GM21423 (cell line): ENCODE results near the gene PTPN2.
"Not testable (repeated sequence)": the region's sequence is repeated elsewhere in the genome, so short reads cannot be mapped to it uniquely, and the experiment has no call there.

ENCODE experiments used
- ATAC-seq: cut with Tn5 transposase; IDR thresholded peaks from one replicate; pipeline ENCODE4 v1.9.1; 2021; ENCODE audit warnings: mild to moderate bottlenecking, moderate library complexity; ENCODE audit not compliant: unreplicated experiment

PTPN2 gene

DNA sequence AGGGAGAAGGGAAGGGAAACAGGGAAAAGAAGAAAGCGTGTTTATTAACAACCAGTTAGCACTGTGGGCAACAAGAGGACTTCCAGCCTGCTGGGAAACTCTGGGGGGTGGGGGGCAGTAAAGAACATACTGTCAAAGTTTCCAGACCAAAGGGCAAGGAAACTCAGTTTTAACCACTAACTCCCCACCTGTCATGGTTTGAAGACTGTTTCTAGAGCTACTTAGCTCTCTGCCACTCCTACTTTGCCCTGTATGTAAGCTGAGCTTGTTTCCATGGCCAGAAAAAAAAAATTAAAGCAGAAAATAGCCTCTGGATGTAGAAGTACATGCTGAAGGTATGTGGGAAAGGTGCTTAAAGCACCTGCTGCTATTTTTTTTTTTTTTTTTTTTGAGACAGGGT lies 11.0 kb upstream of the PTPN2 start:
- ATAC-seq, result no peak

DNA sequence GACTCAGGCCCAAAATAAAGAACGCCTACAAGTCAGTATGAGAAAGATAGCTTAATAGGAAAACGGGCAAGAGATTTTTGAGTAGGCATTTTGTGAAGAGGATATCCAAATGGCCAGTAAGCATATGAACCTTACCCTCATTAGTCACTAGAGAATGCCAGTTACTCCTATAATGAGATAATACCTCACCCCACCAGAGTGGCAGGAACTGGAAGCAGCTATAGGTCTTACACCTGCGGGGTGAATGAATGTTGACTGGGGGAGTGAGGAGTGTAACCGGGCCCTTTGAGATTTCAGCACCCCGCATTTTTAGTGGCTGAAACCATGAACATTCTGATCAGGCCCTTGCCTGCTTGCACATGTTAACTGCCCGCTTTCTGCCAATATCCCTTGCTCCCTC lies 7.5 kb upstream of the PTPN2 start:
- ATAC-seq, result no peak

DNA sequence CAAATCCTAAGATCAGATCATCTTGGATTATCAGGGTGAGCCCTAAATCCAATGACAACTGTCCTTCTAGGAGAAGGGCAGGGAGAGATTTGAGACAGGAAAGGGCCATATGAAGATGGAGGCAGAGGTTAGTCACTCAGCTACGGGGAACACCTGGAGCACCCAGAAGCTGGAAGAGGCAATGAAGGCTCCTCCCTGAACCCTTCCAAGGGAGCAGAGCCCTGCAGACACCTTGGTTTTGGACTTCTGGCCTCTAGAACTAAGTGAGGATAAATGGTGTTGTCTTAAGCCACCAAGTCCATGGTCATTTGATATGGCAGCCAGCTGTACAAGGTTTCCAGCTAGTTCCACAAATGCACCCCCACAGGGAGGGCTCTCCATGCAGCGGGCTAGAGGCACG lies 6.9 kb upstream of the PTPN2 start:
- ATAC-seq, result no peak

DNA sequence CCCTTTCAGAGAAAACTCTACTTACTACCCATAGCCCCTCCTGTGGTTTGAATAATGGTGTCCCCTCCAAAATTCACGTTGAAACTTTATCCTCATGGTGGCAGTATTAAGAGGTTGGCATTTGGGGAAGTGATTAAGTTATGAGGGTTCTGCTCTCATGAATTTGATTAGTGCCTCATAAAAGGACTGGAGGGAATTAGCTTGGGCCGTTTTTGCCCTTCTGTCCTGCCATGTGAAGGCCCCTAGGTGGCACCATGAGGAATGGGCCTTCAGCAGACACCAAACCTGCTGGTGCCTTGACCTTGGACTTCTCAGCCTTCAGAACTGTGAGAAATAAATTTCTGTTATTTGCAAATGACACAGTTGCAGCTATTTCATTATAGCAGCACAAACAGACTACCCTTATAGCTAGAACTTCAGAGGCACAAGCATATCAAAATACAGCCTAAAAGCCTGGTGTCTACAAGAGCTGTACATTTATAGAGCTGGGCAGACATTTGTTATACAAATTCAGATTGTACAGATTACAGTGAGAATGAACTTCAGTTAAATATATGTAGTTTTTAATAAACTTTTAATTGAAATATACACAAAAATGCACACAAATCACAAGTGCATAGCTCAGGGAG lies 2.6 kb upstream of the PTPN2 start:
- ATAC-seq, result no peak

DNA sequence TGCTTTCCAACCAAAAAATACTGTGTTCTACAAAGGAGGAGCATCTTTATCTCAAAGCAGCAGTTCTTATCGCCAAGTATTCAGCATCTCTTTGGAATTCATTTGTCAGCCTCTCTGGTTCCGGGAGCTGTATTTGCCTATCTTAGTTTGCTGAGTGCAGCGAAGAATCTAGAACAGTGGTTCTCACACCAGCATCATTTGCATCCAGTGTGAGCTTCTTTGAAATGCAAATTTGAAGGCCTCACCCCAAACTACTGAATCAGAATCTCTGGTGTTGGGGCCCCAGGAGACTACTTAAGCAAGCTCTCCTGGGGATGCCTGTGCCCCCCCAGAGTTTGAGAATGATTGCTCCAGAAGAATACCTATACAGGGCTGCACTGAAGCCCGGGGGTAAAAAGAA lies 1.5 kb upstream of the PTPN2 start:
- no peak for ATAC-seq

DNA sequence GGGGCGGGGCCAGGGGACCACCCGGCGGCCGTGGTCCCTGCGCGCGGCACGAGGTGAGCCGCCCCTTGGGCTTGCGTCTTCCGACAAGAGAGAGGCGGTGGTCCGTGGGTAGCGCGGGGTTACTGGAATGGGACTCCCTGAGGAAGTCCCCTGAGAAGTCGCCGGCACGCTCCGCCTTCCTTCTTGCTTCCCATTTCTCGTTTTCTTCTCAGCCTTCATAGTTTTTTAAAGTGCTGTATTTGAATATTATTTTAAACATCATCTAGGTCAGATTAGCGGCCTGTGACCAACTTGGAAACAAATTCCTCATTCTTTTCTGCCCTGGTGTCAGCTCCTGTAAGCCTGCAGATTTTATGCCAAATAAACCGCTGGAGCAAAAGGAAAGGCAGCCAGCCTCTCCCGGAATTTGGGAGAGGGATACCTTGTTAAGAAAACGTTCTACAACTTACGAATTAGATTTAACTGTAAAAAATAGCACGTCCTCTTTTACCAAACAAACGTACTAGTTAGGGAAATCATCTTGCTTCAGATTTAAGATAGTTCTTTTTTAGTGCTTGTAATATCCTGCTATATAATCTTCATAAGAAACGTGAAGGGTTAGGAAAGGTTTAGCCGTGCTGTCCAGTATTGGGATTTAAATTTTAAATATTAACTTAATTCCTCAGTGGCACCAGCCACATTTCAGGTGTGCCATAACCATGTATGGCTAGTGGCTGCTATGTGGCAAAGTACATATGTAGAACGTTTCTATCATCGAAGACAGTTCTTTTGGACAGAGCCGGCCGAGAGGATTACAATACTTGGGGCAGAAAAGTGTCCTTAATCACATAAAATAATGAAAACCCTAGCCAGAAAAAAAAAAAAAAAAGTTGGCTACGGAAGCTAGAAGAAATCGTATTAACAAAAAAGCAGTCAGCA lies 628 bp upstream of the PTPN2 start:
- no peak for ATAC-seq

DNA sequence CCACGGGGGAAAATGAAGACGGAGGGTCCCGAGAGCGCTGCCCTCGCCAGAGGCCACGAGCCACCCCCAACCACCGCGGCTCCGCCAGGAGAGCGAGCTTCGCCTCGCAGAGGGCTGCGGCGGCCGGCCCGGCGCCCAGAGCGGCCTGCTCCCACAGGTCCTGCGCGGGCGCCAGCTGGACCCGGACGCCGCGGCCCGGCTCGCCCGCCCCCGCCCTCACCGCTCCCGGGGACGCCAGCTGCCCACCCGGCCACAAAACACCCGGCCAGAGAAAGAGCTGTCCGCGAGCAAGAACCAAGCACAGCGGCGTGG lies 709 bp downstream of the PTPN2 start:
- peak; percentile 15 for ATAC-seq

DNA sequence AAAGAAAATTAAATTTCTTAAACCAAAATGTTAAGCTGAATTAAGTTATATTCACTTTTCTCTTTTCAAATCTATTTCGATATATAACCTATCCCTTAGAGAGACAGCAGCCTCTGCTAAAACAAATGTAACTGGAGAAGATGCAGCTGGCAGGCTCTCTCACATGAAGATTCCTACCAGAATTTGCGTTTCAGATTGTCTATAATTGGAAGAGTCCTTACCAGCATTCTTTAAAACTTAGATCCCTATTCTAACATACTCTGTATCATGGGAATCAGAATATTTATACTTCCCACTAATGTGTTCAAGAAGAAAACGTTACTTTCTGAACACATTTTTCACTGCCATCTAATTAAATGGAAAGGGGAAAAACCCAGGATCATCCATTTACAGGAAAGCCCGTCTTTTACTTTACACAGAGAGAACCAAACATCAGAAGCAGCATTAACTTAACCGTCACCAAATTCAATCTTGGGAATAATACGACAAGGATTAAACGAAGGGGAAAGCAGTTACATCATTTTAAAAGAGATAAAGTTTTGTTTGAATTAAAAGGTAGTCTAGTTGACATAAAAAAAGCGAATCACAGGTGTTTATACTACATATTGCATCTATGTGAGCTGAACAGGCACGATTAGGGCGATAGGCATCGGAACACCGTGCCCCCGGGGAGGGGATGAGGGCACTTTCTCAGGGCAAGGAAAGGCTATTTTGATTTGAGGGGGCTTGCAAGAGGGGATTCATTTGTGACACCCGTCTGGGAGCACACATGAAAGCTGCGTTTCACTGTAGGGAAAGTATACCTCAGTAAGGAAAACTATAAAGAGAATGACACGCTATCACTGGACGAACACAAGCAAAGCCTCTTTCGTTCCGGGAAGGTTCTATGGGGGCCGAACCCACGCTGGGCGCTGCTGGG lies 1.3 kb downstream of the PTPN2 start:
- ATAC-seq, result no peak

DNA sequence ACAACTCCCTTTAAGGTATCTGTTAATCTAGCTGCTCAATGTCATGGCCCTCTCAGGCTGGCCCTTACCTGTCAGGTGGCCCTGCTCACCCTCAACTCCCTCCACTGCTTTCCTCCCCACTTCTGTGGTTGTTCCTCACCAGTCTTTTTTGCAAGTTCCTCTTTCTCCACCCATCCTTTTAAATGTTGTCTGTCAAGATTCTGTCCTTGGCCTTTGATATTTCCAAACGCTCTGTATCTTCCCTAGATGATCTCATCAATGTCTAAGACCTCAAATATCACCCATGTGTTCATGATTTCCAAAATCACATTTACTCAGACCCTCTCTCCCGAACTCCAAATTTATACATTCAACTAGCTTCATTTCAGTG lies 3.5 kb downstream of the PTPN2 start:
- no peak for ATAC-seq

DNA sequence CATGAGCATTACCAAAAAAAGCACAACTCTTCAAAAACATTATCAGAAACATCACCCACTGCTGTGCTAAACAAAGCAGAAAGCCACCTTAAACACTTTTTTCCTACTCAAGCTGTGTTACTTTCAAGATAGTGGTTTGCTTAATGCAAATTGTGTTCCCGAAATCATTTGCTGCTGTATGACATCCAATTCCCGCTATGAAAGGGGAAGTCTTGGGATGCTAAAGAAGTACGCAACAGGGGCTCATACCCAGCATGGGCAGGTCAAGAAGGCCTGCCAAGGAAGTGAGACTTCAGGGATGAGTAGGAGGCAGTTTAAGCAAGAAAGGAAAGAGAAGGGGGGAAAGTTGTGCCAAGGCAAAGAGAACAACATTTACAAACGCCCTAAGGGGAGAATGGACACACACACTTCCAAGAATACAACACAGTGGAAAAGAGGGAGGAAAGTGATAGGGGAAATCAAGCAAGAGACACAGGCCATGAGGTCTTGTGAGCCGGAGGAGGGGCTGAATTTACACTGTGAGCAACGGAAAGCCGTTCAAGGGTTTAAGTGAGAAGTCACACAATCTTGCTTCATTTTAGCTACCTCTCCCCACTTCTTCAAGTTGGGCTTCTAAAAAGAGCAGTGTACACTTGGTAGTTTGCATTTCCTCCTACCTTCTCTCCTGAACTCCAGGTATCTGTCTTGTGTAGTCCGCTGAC lies 4.0 kb downstream of the PTPN2 start:
- no peak for ATAC-seq

DNA sequence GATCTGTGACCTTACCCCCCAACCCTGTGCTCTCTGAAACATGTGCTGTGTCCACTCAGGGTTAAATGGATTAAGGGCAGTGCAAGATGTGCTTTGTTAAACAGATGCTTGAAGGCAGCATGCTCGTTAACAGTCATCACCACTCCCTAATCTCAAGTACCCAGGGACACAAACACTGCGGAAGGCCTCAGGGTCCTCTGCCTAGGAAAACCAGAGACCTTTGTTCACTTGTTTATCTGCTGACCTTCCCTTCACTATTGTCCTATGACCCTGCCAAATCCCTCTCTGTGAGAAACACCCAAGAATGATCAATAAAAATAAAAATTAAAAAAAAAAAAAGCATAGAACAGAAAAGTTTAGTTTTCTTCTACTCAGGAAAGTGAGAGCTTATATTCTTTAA lies 9.0 kb downstream of the PTPN2 start:
- ATAC-seq, result not testable (repeated sequence)

DNA sequence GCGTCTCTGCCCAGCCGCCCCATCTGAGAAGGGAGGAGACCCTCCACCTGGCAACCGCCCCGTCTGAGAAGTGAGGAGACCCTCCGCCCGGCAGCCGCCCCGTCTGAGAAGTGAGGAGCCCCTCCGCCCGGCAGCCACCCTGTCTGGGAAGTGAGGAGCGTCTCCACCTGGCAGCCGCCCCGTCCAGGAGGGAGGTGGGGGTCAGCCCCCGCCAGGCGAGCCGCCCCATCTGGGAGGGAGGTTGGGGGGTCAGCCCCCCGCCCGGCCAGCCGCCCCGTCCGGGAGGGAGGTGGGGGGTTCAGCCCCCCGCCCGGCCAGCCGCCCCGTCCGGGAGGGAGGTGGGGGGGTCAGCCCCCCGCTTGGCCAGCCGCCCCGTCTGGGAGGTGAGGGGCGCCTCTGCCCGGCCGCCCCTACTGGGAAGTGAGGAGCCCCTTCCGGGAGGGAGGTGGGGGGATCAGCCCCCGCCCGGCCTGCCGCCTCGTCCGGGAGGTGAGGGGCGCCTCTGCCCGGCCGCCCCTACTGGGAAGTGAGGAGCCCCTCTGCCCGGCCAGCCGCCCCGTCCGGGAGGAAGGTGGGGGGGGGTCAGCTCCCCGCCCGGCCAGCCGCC lies 10.0 kb downstream of the PTPN2 start:
- not testable (repeated sequence) for ATAC-seq

DNA sequence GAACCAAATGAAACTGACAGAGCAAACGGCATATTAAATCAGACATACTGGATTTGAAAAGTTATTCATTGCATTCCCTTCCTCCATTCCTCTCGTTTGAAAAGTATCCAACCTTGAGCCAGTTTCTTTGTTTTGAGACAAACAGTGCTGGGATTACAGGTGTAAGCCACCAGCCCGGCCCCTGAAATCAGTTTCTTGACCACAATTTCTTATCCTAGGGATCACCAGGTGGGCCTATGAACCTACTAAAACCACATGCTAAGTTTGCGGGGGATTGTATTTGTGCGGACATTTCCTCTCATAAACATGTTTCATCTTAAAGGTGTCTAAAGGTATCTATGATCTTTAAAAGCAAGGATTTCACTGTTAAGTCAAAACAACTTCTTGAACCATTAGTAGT lies 11.6 kb downstream of the PTPN2 start:
- ATAC-seq, result no peak

DNA sequence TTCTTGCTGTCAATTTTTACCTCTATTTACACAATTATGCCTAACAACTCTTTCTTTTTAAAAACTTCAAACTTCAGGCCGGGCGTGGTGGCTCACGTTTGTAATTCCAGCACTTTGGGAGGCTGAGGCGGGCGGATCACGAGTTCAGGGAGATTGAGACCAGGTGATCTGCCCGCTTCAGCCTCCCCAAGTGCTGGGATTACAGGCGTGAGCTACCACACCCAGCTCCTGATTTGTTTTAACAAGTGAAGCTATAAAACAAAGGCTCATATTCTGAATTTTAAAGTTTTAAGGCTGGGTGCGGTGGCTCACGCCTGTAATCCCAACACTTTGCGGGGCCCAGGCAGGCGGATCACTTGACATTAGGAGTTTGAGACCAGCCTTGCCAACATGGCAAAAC lies 15.5 kb downstream of the PTPN2 start:
- ATAC-seq, result no peak

DNA sequence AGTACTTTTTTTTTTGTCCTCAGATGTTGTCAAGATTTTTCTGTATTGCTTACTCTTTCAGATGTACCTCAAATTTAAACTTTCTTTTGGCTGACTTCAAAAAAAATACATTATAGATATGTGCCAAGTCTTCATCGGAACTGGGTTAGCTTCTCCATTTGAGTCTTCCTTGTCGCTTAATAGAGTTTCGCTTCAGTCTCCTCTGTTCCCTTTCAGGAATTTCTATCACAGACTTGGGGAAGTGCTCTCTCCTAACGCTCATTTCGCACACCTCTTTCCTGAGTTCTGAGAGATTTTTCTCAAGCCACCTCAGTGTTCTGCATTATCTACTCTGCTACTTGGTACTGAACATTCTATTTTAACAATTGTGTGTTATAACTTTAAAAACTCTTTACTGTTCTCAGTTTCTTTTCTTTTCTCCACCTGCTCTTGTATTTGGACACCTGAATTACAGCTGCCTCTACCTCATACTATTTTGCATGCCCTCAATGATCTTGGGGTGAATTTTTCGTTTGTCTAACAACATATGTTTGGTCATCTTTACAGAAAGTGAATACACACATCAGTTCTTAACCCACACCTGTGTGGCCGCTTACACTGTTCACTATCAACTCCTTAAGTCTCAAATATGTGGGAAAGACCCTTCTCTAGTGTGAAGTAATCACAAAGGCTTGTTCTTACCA lies 16.5 kb downstream of the PTPN2 start:
- no peak for ATAC-seq

DNA sequence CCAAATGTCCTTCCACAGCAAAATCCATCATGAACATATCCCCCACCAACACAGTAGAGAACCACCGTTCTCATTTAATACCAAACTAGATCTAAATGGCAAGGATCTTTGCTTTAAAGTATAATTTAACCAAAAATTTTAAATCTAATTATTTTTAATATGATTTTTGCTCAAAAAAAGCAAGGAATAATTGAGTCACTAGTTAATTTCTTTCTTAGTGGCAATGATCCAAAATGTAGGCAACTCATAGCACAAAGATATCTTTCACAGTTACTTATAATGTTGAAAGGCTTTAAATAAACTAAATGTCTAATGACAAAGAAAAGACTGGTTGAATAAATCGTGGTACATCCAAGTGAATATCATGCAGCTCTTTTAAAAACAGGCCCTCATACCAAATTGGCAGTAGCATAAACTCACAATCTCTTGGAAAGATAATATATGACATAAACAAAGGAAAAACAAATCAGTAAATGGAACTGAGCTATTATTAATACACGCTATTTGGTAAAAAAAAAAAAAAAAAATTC lies 20.3 kb downstream of the PTPN2 start:
- ATAC-seq, result no peak

DNA sequence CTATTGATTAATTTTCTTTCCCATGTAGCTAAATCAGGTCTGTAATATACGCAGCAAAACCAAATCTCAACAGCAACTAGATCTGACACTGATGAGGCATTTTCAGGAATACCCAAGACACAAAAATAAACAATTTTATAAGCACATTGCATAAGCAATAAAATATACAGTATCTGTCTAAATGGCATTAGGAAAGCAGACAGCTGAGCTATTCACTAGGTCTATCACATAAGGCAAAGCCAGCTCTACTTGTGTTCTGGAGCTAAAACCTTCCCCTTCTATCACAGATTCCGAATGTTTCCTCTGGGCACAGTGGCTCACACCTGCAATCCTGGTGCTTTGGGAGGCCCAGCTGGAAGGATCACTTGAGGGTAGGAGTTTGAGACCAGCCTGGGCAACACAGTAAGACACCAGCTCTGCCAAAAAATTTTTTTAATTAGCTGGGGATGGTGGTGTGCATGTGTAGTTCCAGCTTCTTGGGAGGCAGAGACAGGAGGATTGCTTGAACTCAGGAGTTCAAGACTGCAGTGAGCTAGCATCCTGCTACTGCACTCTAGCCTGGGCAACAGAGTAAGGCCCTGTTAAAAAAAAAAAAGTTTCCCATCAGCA lies 21.1 kb downstream of the PTPN2 start:
- no peak for ATAC-seq

DNA sequence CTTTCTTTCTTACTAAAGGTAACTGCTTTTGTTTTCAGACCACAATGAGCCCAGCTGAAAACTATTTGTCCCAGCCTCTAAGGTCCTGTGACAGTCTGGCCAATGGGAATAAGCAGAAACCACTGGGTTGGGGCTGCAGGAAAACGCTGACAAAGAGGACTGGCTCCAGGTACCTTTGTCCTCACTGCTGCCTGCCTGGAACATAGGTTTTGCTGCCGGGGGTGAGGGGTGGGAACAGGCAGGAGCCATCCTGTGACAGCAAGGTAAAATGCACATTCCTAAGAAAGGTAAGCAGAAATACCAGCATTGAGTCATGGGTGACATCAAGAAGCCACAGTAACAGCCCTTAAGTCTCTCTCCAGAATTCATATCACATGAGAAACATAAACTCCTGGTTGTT lies 21.6 kb downstream of the PTPN2 start:
- no peak for ATAC-seq

DNA sequence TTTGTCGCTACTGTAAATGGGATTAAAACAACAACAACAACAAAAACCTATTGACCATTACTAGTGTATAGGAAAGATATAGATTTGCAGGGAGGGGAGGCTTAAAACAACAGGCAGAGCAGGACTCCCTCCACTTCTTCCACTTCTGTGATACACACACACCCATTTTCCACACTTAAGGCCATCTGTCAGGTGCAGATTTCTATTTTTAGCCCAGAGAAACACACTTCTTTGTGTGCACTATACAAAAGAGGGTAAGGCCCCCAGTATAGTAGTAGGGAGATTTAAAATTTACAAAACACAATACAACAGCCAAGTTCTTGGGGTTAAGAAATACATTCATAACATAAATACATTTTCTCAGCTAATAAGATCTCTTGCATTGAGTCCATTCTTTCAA lies 22.4 kb downstream of the PTPN2 start:
- ATAC-seq, result no peak
